Hepatocyte (in vitro differentiated cells): ENCODE measurements around the gene GNL1.

ENCODE experiments used
- EZH2 ChIP-seq: fragments of 200-600 bp; sonication (generic); IDR thresholded peaks from 2 replicates; pipeline ENCODE4 v1.6.1; 2016; ENCODE audit warnings: antibody characterized with exemption, mild to moderate bottlenecking, borderline replicate concordance
- EZH2phosphoT487 ChIP-seq: fragments of 200-600 bp; sonication (generic); IDR thresholded peaks from one replicate; pipeline ENCODE4 v1.6.1; 2018; ENCODE audit warnings: antibody characterized with exemption, mild to moderate bottlenecking, low read depth, moderate library complexity; ENCODE audit not compliant: unreplicated experiment, severe bottlenecking
- TF ChIP-seq, protein P1 (sequence below): fragments of 200-600 bp; sonication (generic); IDR thresholded peaks from 2 replicates; pipeline ENCODE4 v1.5.1; 2016; ENCODE audit warnings: antibody characterized with exemption, mild to moderate bottlenecking; ENCODE audit not compliant: poor library complexity

DNA sequence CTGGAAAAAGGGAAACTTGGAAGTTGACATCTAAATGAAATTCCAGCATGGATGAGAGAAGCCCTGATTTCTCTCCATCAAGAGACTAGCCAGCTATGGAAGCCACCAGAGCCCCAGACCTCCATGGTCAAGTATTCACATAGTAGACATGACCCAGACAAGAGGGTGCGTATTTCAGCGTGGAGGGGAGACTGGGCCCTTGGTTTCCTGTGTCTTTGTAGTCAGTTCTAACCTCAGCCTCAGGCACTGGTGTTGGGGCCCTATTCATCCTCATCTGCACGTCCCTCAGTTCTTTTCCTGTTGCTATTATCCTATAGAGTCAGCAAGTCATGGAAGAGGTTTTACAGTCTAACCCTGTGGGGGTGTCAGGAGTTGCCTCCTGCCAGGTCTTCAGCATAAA lies 12.5 kb downstream of the GNL1 start:
- TF ChIP-seq, protein P1, sequence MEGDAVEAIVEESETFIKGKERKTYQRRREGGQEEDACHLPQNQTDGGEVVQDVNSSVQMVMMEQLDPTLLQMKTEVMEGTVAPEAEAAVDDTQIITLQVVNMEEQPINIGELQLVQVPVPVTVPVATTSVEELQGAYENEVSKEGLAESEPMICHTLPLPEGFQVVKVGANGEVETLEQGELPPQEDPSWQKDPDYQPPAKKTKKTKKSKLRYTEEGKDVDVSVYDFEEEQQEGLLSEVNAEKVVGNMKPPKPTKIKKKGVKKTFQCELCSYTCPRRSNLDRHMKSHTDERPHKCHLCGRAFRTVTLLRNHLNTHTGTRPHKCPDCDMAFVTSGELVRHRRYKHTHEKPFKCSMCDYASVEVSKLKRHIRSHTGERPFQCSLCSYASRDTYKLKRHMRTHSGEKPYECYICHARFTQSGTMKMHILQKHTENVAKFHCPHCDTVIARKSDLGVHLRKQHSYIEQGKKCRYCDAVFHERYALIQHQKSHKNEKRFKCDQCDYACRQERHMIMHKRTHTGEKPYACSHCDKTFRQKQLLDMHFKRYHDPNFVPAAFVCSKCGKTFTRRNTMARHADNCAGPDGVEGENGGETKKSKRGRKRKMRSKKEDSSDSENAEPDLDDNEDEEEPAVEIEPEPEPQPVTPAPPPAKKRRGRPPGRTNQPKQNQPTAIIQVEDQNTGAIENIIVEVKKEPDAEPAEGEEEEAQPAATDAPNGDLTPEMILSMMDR, result no peak
- TF ChIP-seq EZH2phosphoT487, result no peak
- no peak for TF ChIP-seq EZH2
